ENCODE results near the gene OR2C3.

Gene OR2C3

DNA sequence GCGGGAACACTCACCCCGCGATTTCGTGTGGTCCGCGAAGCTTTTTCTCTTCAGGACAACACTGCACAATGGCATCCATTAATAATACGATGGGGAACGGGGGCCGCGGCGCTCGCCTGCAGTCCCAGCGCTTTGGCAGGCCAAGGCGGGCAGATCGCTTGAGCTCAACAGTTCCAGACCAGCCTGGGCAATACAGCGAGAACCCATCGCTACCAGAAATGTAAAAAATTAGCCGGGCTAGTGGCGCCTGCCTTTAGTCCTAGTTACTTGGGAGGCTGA is 17.7 kb downstream of the OR2C3 start:
- no peak for DNase-seq
- Histone ChIP-seq H3K36me3 (replicated peaks; ENCODE audit: insufficient read depth, low read length) (no peaks in the 10 kb centered on the region), H3K27ac (ENCODE audit: low read length) (no peak overlapping the region), H3F3A (ENCODE audit: insufficient read depth, low read length) (no peaks in the 10 kb centered on the region), H3K9ac (ENCODE audit: low read length) (no peak overlapping the region), H2AFZ (ENCODE audit: low read length) (no peak overlapping the region), H3K27me3 (replicated peaks; ENCODE audit: insufficient read depth, low read length) (no peaks in the 10 kb centered on the region), H4K20me1 (ENCODE audit: insufficient read depth, low read length) (no peaks in the 10 kb centered on the region), H3K9me2 (replicated peaks; ENCODE audit: insufficient read depth, low read length) (no peaks in the 10 kb centered on the region), H3K79me2 (ENCODE audit: low read length) (no peaks in the 10 kb centered on the region), H3K4me2 (ENCODE audit: low read depth, low read length) (no peak overlapping the region), H3K4me1 (ENCODE audit: low read length) (no peaks in the 10 kb centered on the region), H3K4me3 (ENCODE audit: low read length) (no peak overlapping the region), H3K9me3 (replicated peaks; ENCODE audit: insufficient read depth, low read length) (no peaks in the 10 kb centered on the region)
- TF ChIP-seq EZH2phosphoT487 (IDR thresholded peaks at IDR 0.05; ENCODE audit: low read length) (no peak), EZH2 (optimal IDR thresholded peaks at IDR 0.05; ENCODE audit: low read depth, low read length) (no peak)
- TF ChIP-seq, protein P1, sequence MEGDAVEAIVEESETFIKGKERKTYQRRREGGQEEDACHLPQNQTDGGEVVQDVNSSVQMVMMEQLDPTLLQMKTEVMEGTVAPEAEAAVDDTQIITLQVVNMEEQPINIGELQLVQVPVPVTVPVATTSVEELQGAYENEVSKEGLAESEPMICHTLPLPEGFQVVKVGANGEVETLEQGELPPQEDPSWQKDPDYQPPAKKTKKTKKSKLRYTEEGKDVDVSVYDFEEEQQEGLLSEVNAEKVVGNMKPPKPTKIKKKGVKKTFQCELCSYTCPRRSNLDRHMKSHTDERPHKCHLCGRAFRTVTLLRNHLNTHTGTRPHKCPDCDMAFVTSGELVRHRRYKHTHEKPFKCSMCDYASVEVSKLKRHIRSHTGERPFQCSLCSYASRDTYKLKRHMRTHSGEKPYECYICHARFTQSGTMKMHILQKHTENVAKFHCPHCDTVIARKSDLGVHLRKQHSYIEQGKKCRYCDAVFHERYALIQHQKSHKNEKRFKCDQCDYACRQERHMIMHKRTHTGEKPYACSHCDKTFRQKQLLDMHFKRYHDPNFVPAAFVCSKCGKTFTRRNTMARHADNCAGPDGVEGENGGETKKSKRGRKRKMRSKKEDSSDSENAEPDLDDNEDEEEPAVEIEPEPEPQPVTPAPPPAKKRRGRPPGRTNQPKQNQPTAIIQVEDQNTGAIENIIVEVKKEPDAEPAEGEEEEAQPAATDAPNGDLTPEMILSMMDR (IDR thresholded peaks at IDR 0.05; ENCODE audit: low read length) = no peak

DNA sequence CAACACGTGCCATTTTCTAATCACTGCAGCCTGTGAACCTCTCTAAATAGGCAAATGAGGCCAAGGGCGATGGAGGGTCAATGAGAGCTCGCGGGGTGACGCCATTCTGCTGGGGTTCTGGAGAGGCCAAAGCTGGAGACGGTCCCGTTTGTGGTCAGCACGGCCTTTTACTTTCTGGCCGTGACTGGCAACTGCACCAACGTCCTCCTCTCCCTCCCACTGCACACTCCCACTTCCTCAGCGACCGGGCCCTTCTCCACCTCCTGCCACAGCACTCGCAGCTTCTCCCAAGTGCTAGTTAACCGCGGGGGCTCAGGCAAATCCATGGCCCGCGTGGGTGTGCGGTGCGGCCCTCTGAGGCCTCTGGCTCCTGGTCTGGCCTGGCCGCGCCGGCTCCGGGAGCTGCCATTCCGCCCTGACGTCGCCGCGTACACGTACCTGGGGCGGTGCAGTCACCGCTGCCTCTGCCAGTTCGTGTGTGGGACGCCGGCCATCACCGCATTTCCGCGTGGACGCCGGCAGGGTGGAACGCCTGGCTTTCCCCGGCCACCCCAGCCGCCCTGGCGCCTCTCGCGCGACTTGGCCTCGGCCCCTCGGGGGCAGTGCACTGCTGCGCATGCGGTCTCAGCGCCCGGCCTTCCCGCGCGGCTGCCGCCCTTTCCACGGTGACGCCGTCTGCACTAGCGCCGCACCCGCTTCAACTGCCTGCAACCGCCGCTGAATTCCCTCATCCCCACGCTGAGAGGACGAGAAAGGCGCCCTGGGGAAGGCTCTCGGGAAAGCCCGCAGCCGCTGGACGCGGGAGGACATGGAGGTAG is 18.2 kb downstream of the OR2C3 start:
- no peaks in the 10 kb centered on the region for H3K4me1 ChIP-seq (ENCODE audit: low read length)
- H3K4me3 ChIP-seq (ENCODE audit: low read length) = no peak overlapping the region
- H3K9me2 ChIP-seq (replicated peaks; ENCODE audit: insufficient read depth, low read length) = no peaks in the 10 kb centered on the region
- H3K27ac ChIP-seq (ENCODE audit: low read length) = no peak overlapping the region
- H2AFZ ChIP-seq (ENCODE audit: low read length) = no peak overlapping the region
- no peak overlapping the region for H3K4me2 ChIP-seq (ENCODE audit: low read depth, low read length)
- DNase-seq = no peak
- no peaks in the 10 kb centered on the region for H3K36me3 ChIP-seq (replicated peaks; ENCODE audit: insufficient read depth, low read length)
- no peaks in the 10 kb centered on the region for H3K9me3 ChIP-seq (replicated peaks; ENCODE audit: insufficient read depth, low read length)
- H3F3A ChIP-seq (ENCODE audit: insufficient read depth, low read length) = no peaks in the 10 kb centered on the region
- no peaks in the 10 kb centered on the region for H3K79me2 ChIP-seq (ENCODE audit: low read length)
- H3K9ac ChIP-seq (ENCODE audit: low read length) = no peak overlapping the region
- no peaks in the 10 kb centered on the region for H4K20me1 ChIP-seq (ENCODE audit: insufficient read depth, low read length)
- H3K27me3 ChIP-seq (replicated peaks; ENCODE audit: insufficient read depth, low read length) = no peaks in the 10 kb centered on the region
- no peak for TF ChIP-seq EZH2phosphoT487 (IDR thresholded peaks at IDR 0.05; ENCODE audit: low read length)
- TF ChIP-seq EZH2 (optimal IDR thresholded peaks at IDR 0.05; ENCODE audit: low read depth, low read length) = no peak
- TF ChIP-seq, protein P1 (IDR thresholded peaks at IDR 0.05; ENCODE audit: low read length) = no peak

DNA sequence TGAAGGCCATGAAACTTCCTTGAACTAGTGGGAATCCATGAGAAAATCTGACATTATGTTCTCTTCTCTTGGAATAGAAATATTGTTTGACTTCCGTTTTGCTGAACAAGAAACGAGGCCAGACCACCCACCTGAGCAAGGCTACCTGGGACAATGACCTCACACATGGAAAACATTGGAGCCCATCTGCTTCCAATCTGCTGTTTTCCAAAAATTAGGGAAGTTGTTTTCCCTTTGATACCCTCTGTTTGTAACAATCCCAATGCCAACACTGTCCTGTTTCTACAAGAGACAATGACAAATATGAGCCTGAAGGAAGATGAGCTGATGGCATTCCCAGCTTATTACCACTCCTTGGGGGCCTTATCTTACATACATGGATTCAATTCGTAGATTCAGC is 29.4 kb downstream of the OR2C3 start:
- no peaks in the 10 kb centered on the region for H3K36me3 ChIP-seq (replicated peaks; ENCODE audit: insufficient read depth, low read length)
- H3K9ac ChIP-seq (ENCODE audit: low read length) = no peak overlapping the region
- DNase-seq = no peak
- no peaks in the 10 kb centered on the region for H3F3A ChIP-seq (ENCODE audit: insufficient read depth, low read length)
- H3K27ac ChIP-seq (ENCODE audit: low read length) = no peak overlapping the region
- H3K4me2 ChIP-seq (ENCODE audit: low read depth, low read length) = no peak overlapping the region
- TF ChIP-seq EZH2phosphoT487 (IDR thresholded peaks at IDR 0.05; ENCODE audit: low read length) = no peak
- H2AFZ ChIP-seq (ENCODE audit: low read length) = no peak overlapping the region
- no peaks in the 10 kb centered on the region for H4K20me1 ChIP-seq (ENCODE audit: insufficient read depth, low read length)
- no peaks in the 10 kb centered on the region for H3K9me2 ChIP-seq (replicated peaks; ENCODE audit: insufficient read depth, low read length)
- no peak overlapping the region for H3K4me3 ChIP-seq (ENCODE audit: low read length)
- no peaks in the 10 kb centered on the region for H3K27me3 ChIP-seq (replicated peaks; ENCODE audit: insufficient read depth, low read length)
- no peaks in the 10 kb centered on the region for H3K9me3 ChIP-seq (replicated peaks; ENCODE audit: insufficient read depth, low read length)
- no peaks in the 10 kb centered on the region for H3K4me1 ChIP-seq (ENCODE audit: low read length)
- H3K79me2 ChIP-seq (ENCODE audit: low read length) = no peaks in the 10 kb centered on the region

DNA sequence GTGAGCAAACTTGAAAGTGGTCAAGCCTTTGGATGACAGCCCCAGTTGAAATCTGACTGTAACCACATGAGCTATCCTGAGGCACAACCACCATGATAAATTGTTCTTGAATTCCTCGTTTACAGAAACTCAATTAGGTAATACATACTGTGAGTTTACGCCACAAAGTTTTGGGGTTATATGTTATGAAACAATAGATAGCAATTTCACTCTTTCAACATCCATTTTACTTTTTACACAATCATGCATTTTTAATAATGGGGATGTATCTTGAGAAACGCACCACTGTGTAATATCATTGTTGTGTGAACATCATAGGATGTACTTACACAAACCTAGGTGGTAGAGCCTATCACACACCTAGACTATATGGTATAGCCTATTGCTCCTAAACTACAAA is 35.4 kb downstream of the OR2C3 start:
- Histone ChIP-seq H3K4me3 (ENCODE audit: low read length) (no peak overlapping the region), H3K79me2 (ENCODE audit: low read length) (no peaks in the 10 kb centered on the region), H3K36me3 (replicated peaks; ENCODE audit: insufficient read depth, low read length) (no peaks in the 10 kb centered on the region), H3K4me2 (ENCODE audit: low read depth, low read length) (no peak overlapping the region), H3K27me3 (replicated peaks; ENCODE audit: insufficient read depth, low read length) (no peaks in the 10 kb centered on the region), H3K9ac (ENCODE audit: low read length) (no peak overlapping the region), H3K4me1 (ENCODE audit: low read length) (no peaks in the 10 kb centered on the region), H3K9me3 (replicated peaks; ENCODE audit: insufficient read depth, low read length) (no peaks in the 10 kb centered on the region), H2AFZ (ENCODE audit: low read length) (no peak overlapping the region), H3K9me2 (replicated peaks; ENCODE audit: insufficient read depth, low read length) (no peaks in the 10 kb centered on the region), H4K20me1 (ENCODE audit: insufficient read depth, low read length) (no peaks in the 10 kb centered on the region), H3K27ac (ENCODE audit: low read length) (no peak overlapping the region), H3F3A (ENCODE audit: insufficient read depth, low read length) (no peaks in the 10 kb centered on the region)
- DNase-seq = no peak
- TF ChIP-seq EZH2 (optimal IDR thresholded peaks at IDR 0.05; ENCODE audit: low read depth, low read length) = no peak
- TF ChIP-seq, protein P1 (IDR thresholded peaks at IDR 0.05; ENCODE audit: low read length) = no peak
- TF ChIP-seq EZH2phosphoT487 (IDR thresholded peaks at IDR 0.05; ENCODE audit: low read length) = no peak
